Measurements from ENCODE around the gene FKBP2. TPM values are rescaled to one million over a fixed set of nuclear protein-coding genes. Genes with fewer than 3 reads are reported as not detected.

FKBP2 gene
- total RNA-seq, 1 experiment from 2014 or later, result 84.2 TPM

DNA sequence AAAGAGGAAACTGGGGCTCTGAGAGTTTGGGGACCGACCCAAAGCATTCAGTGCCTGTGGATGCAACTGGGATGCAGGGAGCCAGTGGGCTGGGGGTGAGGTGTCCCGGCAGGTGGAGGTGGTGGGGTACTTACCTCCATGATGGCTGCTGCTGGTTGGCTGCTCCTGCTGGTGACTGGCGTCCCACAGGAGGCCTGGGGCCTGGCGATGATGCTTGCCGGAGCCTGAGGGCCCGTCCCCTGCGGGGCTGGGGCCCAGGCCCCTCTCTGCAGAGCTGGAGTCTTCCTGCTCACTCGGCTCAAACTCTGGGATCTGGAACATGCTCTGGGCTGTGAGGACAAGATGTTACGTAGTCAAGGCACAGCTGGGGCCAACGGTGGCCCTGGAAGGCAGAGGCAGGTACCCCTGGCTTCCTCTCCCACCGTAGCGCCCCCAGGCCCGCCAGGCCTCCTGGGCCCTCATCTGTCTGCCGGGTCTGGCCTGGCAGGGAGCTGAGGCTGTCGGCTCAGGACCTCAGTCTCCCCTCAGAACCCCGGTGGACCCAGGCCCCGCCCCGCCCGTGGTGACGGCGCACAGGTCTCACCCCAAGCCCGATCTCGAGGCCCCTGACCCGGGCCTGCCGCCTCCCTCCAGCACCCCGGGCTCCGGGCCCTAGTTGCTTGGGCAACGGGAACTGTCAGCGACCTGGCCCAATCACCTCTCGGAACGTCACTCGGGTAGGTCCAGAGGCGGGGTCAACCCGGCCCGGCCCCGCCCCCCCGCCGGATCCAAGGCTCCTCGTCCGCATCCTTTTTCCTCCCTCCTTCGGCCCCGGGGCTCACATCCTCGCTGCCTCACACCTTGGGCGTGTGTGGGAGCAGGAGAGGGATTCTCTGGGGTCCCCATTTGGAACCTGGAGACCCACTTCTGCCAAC lies 43.4 kb downstream of the FKBP2 start, which contains the start of gene BAD:
Gene BAD, minus strand, starts transcription at position 618 of the 914 bp plus-strand sequence. Its CDS starts 297 bp downstream, at position 321.
- Histone ChIP-seq H3K27ac (peak within 1 kb of the TSS; percentile 54), H4K20me1 (ENCODE audit: insufficient read depth) (no peaks in the 10 kb centered on the region), H3K4me3 (peak within 1 kb of the TSS; percentile 67), H3K27me3 (ENCODE audit: insufficient read depth, low read depth) (no peaks in the 10 kb centered on the region), H3K79me2 (ENCODE audit: low read depth) (peaks cover 15% of the 10 kb centered on the region; the same call in 1 of the 2 replicates), H3F3A (ENCODE audit: insufficient read depth, low read depth) (peaks cover 17% of the 10 kb centered on the region; the same call in 1 of the 2 replicates), H3K9me2 (ENCODE audit: insufficient read depth) (no peaks in the 10 kb centered on the region), H3K9me3 (ENCODE audit: insufficient read depth, low read depth) (no peaks in the 10 kb centered on the region), H2AFZ (peak within 1 kb of the TSS; percentile 83), H3K4me2 (peak within 1 kb of the TSS; percentile 82), H3K36me3 (ENCODE audit: low read depth) (no peaks in the 10 kb centered on the region), H3K4me1 (replicated peaks; ENCODE audit: insufficient read depth) (peaks cover 22% of the 10 kb centered on the region)
- POLR2A ChIA-PET (ENCODE audit: unreplicated experiment), result interaction anchor here (0.5 to 0.7 kb wide), 3 partner anchors 13 to 17 kb away, joined by 3 to 5 read pairs (median 5); no protein-coding TSS in a partner anchor
- no TSS peak for BruUV-seq (replicated peaks)
- TF ChIP-seq EZH2 (IDR thresholded peaks at IDR 0.05; ENCODE audit: low read depth), result no peak
- TF ChIP-seq, protein P1, sequence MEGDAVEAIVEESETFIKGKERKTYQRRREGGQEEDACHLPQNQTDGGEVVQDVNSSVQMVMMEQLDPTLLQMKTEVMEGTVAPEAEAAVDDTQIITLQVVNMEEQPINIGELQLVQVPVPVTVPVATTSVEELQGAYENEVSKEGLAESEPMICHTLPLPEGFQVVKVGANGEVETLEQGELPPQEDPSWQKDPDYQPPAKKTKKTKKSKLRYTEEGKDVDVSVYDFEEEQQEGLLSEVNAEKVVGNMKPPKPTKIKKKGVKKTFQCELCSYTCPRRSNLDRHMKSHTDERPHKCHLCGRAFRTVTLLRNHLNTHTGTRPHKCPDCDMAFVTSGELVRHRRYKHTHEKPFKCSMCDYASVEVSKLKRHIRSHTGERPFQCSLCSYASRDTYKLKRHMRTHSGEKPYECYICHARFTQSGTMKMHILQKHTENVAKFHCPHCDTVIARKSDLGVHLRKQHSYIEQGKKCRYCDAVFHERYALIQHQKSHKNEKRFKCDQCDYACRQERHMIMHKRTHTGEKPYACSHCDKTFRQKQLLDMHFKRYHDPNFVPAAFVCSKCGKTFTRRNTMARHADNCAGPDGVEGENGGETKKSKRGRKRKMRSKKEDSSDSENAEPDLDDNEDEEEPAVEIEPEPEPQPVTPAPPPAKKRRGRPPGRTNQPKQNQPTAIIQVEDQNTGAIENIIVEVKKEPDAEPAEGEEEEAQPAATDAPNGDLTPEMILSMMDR (conservative IDR thresholded peaks at IDR 0.05), result no peak
- CTCF ChIA-PET, result interaction anchor here (0.6 to 1.5 kb wide), 7 partner anchors 13 to 564 kb away, joined by 3 to 7 read pairs (median 4); no protein-coding TSS in a partner anchor
- intact Hi-C loops (cut with micrococcal nuclease; ENCODE audit: unreplicated experiment), result loop anchor here (1.0 kb wide), 1 partner anchor 21 kb away; the partner anchor contains the start of gene ESRRA
- peak; percentile 87 to 95 for DNase-seq

DNA sequence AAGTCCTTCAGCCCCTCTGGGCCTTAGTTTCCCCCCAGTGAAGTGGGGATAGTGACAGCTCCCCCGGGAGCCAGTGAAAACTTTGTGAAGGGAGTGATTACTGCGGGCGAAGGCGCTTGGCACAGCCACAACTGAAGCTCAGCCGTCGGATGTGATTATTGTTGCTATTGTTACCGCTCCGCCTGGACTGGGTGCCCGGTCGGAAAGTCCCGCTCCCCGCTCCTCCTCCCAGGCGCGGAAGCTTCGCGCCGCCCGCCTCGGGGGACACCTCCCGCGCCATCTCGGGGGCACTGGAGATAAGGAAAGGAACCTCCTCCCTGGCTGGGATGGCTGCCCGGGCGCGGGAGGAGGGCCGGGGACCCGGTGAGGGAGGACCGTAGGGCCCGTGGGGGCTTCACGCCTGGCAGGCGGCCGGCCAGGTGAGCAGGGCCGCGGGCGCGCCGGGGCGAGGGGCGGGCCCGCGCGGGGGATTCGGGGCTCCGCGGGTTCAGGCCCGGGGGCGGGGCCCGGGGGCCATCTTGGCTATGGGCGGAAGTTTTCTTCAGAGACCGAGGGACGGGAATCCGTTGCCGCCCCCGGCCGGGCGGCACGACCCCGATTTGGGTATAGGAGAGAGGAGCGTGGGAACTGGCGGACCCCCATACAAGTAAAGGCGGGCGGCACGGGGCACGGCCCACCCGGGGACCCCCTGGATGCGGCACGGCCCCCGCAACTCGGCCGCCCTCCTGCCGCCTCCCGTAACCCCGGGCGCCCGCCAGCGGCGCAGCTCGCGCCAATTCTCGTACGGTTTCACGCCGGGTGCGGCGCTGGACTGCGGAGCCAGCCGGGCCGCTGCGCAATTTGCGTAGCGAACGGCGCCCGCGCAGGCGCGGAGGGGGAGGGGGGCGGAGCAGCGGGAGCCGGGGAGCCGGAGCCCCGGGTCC lies 44.3 kb downstream of the FKBP2 start, which contains the start of gene GPR137:
Gene GPR137, plus strand, starts transcription at position 887 of the 923 bp plus-strand sequence. CDS start 677 bp downstream, outside the sequence.
- DNase-seq, result peak; percentile 64 to 92
- peak within 1 kb of the TSS; percentile 83 for H2AFZ ChIP-seq
- no peaks in the 10 kb centered on the region for H4K20me1 ChIP-seq (ENCODE audit: insufficient read depth)
- ChIA-PET POLR2A (ENCODE audit: unreplicated experiment) (interaction anchor here (0.5 to 0.7 kb wide), 5 partner anchors 14 to 319 kb away, joined by 3 to 5 read pairs (median 4); no protein-coding TSS in a partner anchor), CTCF (interaction anchor here (0.6 to 1.5 kb wide), 11 partner anchors 13 to 588 kb away, joined by 3 to 11 read pairs (median 6); partner anchors contain the start of gene PRDX5)
- intact Hi-C loops (cut with micrococcal nuclease; ENCODE audit: unreplicated experiment), result loop anchor here (1.0 kb wide), 2 partner anchors 15 to 20 kb away; partner anchors contain the start of gene ESRRA
- no peaks in the 10 kb centered on the region for H3K9me2 ChIP-seq (ENCODE audit: insufficient read depth)
- H3K79me2 ChIP-seq (ENCODE audit: low read depth), result peaks cover 15% of the 10 kb centered on the region; the same call in 1 of the 2 replicates
- H3K36me3 ChIP-seq (ENCODE audit: low read depth), result no peaks in the 10 kb centered on the region
- H3K4me2 ChIP-seq, result peak within 1 kb of the TSS; percentile 82
- H3K27me3 ChIP-seq (ENCODE audit: insufficient read depth, low read depth), result no peaks in the 10 kb centered on the region
- peaks cover 17% of the 10 kb centered on the region; the same call in 1 of the 2 replicates for H3F3A ChIP-seq (ENCODE audit: insufficient read depth, low read depth)
- H3K4me1 ChIP-seq (replicated peaks; ENCODE audit: insufficient read depth), result peaks cover 22% of the 10 kb centered on the region
- TF ChIP-seq EZH2 (IDR thresholded peaks at IDR 0.05; ENCODE audit: low read depth), result no peak
- TF ChIP-seq, protein P1 (conservative IDR thresholded peaks at IDR 0.05), result no peak; the same call in 1 of the 2 replicates
- H3K9me3 ChIP-seq (ENCODE audit: insufficient read depth, low read depth), result no peaks in the 10 kb centered on the region
- H3K27ac ChIP-seq, result peak within 1 kb of the TSS; percentile 54
- TSS peak; percentile 88 for BruUV-seq (replicated peaks)
- H3K4me3 ChIP-seq, result peak within 1 kb of the TSS; percentile 67
